NK-92 treated with Interleukin-12 subunit alpha and Interleukin-12 subunit beta, amount 100 ng/mL, for 24 hours (cell line): ENCODE results near the gene TP53INP2.
"Not testable (repeated sequence)": the region's sequence is repeated elsewhere in the genome, so short reads cannot be mapped to it uniquely, and the experiment has no call there.

ENCODE experiments used
- DNase-seq: peaks from one replicate; lab custom pipeline; 2025; lab: John Stamatoyannopoulos, UW

Gene TP53INP2

GRCh38 chr20:34722560-34722959 lies 18.4 kb downstream of the TP53INP2 start:
- not testable (repeated sequence) for DNase-seq

GRCh38 chr20:34724172-34724571 lies 20.0 kb downstream of the TP53INP2 start:
- DNase-seq = no peak

GRCh38 chr20:34729416-34729815 lies 25.3 kb downstream of the TP53INP2 start:
- no peak for DNase-seq

GRCh38 chr20:34732523-34732922 lies 28.4 kb downstream of the TP53INP2 start:
- DNase-seq = no peak

- no peak for DNase-seq
These were observed 32.1 kb downstream of the TP53INP2 start for GRCh38 chr20:34736106-34736735.

GRCh38 chr20:34743039-34743438 lies 38.9 kb downstream of the TP53INP2 start:
- DNase-seq = no peak

GRCh38 chr20:34744340-34744739 lies 40.2 kb downstream of the TP53INP2 start:
- no peak for DNase-seq

- DNase-seq = no peak
These were observed 40.7 kb downstream of the TP53INP2 start for GRCh38 chr20:34744847-34745246.

GRCh38 chr20:34746674-34747073 lies 42.5 kb downstream of the TP53INP2 start:
- no peak for DNase-seq

- no peak for DNase-seq
These were observed 43.3 kb downstream of the TP53INP2 start for GRCh38 chr20:34747479-34747878.

GRCh38 chr20:34748709-34749108 lies 44.6 kb downstream of the TP53INP2 start:
- DNase-seq = no peak

GRCh38 chr20:34750484-34750883 lies 46.3 kb downstream of the TP53INP2 start:
- DNase-seq = no peak

- no peak for DNase-seq
These were observed 47.3 kb downstream of the TP53INP2 start for GRCh38 chr20:34751453-34751852.

- no peak for DNase-seq
These were observed 49.7 kb downstream of the TP53INP2 start for GRCh38 chr20:34753706-34754461.

- DNase-seq = no peak
These were observed 50.5 kb downstream of the TP53INP2 start for GRCh38 chr20:34754611-34755010.

- no peak for DNase-seq
These were observed 51.2 kb downstream of the TP53INP2 start for GRCh38 chr20:34755367-34755766.

GRCh38 chr20:34762031-34762555 lies 57.9 kb downstream of the TP53INP2 start:
- no peak for DNase-seq
